Measurements from ENCODE around the gene CDH4. TPM values are rescaled to one million over a fixed set of nuclear protein-coding genes. Genes with fewer than 3 reads are reported as not detected.

Gene CDH4
- polyA plus RNA-seq, 4 donors, result 6.1 to 8.9 (median 6.8) TPM

DNA sequence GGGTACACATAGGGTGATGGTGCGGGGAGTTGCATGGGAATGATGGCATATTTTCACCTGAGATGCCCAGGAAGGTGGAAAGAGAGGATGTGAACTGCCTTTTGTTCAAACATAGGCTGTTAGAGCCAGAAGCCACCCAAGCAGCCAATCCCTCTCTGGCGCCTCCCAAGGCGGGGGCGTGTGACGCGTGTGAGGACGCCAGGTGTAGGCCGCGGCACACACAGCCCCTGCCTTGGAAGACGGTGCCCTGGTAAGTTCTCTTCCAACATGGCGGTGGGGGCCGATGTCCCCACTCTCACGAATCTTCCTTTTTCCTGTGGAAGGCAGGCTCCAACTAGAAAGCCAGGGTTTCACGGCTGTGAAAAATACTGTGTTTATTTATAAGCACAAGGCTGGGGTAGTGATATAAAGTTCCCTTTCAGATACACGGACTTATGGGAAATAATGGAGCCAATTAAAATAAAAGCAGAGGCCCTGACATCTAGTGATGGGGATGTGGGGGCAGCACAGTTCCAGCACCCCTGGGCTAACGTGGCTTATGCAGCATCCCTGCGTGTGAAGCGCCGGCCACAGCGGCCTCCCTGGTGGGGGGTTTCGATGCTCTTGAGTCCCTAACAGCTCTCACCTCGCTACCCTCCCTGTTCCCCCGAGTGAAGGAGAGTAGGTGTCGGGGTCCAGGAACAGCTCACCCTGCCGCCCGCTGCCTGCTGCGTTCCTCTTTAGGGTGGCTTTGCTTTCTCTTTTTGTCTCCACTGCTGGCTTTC, 28.3 kb downstream of the CDH4 start:
- no peak for DNase-seq (ENCODE audit: low read depth in 4 of 4, low spot score in 3 of 4)

DNA sequence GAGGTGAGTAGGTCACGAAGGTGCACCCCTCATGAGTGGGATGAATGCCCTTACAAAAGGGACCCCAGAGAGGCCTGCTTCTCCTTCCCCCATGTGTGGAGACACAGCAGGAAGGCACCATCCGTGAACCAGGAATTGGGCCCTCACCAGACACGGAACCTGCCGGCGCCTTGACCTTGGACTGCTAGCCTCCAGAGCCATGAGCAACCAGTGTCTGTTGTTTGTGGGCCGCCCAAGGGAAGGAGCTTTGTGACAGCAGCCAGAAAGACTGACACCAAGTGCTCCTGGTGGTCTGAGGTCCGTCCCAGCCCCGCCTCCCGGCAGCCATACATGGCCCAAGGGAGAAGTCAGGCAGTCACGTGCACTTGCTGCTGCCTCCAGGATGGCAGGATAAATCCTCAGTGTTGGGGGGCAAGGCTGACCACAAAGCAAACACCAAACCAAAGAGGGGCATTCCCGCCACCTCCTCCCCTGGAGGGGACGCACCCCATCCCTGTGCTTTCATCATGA, 29.3 kb downstream of the CDH4 start:
- DNase-seq (ENCODE audit: low read depth in 4 of 4, low spot score in 3 of 4), result no peak

DNA sequence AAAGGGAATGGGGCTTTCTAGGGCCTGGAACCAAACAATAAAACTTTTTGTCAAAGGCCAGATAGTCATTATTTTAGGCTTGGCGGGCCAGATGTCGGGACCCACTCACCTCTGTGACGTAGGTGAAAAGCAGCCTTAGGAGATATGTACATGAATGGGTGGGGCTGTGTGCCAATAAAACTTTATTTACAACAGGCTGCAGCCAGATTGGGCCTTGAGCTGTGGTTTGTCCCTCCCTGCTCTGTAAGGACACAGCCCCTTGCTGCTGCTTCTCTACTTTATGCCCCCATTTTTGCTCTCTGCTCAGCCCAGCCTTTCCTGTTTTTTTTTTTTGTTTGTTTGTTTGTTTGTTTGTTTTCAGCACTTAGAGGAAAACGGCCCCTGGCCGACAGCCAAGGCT, 32.7 kb downstream of the CDH4 start:
- no peak for DNase-seq (ENCODE audit: low read depth in 4 of 4, low spot score in 3 of 4)

DNA sequence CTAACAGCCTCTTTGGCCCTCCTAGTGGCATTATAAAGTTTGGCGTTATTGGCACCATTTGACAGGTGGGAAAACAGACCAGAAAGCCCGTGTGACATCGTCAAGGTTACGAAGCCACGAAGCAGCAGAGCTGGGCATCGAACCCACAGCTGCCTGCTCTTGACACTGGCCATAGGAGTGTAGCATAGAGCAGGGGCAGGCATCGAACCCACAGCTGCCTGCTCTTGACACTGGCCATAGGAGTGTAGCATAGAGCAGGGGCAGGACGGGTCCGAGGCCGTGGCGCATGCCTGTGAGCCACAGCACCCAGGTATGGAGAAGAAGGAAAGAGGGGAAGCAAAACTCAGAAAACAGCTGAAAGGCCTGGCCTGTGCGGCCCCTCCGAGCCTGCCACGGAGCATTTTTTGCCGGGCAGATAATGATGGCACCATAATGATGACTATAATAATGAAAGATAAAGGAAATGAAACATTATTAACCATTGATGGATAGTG, 33.1 kb downstream of the CDH4 start:
- no peak for DNase-seq (ENCODE audit: low read depth in 4 of 4, low spot score in 3 of 4)

DNA sequence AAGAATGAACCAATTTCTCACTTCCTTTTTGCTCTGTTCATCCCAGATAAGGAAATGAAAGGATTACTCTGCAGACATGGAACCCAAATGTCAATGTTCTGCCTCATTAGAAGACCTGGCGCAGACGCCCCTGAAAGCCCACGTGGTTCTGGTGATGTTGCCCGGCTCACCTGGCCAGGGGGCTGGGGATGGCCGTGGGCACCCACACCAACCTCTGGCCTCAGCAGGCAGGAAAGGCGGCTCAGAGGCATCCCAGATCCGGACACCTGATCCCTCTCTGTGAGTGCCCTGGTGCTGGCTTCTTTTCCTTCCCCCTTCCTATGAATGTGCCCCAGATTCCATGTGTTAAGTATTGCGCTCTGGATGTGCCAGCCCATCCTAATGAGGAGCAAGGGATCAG, 33.6 kb downstream of the CDH4 start:
- DNase-seq (ENCODE audit: low read depth in 4 of 4, low spot score in 3 of 4), result no peak

DNA sequence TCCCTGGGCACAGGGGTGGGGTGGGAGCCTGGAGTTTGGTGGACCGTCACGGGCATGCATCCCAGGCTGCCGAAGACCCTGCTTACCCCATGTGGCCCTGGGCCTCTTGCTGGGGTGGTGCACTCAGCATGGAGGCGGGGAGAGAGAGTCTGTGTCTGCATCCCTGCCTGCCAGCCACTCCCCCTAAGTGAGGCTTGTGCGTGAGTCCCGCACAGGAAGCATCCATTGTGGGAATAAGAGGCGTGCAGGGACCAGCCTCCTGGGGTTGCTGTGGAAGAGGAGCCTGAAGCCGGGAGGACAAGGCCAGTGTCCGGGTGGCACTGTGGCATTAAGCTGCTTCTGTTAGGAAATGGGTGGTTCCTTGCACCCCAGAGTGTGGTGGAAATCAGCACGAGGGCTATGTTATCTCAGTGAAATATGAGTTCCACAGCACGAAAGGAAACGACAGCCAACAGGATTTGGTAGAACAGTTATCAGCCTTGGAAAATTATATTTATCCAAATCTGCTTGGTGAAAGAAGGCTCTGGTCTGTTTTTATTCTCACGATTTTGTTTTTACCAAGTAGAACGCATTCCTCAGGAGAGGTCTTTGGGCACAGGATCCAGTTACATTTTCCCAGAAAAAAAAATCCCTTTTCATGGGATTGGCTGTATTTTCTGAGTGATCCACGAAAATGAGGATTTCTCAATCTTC, 35.7 kb downstream of the CDH4 start:
- no peak for DNase-seq (ENCODE audit: low read depth in 4 of 4, low spot score in 3 of 4)

DNA sequence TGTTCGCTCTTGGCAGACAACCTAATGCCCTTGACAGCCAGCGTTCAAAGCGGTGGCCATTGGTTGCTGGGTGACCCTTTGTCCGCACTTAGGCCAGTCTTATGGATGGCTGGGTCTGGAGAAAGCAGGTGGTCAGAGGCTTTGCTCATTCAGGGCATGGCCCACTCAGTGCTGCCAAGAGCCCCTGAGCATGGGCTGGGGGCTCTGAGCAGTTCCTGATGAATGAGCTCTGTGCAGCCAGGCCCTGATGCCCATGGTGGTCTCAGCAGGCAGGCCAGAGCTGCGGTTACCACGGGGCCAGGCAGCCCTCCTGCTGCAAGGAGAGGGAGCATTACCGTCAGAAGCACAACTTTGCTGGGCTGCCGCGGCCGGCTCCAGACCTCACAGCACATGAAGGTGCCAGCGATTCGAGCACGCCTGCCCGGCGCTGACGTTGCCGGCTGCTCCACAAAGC, 36.3 kb downstream of the CDH4 start:
- no peak for DNase-seq (ENCODE audit: low read depth in 4 of 4, low spot score in 3 of 4)

DNA sequence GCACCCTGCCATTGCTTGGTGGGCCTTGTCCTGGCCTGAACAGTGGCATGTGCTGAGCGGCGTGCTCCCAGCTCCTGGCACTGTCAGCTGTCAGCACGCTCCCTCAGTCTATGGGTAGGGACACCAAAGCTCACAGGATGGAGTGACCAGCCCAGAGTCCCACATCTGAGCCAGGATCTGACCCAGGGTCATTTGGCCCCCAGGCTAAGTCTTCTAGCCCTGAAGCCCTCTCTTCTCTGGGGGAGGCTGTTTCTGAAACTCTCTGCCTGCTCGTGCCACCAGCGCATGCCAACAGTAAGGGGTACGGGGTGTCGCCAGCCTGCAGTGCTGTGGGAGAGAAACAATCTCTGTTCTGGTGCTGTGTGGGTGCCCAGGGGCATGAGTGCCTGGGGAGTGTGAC, 37.1 kb downstream of the CDH4 start:
- no peak for DNase-seq (ENCODE audit: low read depth in 4 of 4, low spot score in 3 of 4)

DNA sequence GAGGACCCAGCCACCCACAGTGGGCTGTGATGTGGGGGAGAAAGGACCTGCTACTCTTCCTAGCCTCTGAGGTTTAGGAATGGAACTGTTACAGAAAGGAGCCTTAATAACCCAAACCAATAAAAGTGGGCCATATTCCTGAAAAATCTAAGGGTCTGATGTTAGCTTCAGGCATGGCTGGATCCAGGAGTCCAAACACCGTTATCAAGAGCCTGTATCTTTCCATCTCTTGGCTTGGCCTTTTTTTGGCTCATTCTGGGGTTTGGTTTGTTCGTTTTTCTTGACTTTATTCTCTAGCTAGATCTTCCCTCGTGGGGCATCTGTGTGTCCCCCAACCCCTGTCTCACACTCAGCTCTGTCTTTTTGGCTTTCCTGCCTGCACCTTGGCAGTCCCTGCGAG, 38.7 kb downstream of the CDH4 start:
- DNase-seq (ENCODE audit: low read depth in 4 of 4, low spot score in 3 of 4), result no peak

DNA sequence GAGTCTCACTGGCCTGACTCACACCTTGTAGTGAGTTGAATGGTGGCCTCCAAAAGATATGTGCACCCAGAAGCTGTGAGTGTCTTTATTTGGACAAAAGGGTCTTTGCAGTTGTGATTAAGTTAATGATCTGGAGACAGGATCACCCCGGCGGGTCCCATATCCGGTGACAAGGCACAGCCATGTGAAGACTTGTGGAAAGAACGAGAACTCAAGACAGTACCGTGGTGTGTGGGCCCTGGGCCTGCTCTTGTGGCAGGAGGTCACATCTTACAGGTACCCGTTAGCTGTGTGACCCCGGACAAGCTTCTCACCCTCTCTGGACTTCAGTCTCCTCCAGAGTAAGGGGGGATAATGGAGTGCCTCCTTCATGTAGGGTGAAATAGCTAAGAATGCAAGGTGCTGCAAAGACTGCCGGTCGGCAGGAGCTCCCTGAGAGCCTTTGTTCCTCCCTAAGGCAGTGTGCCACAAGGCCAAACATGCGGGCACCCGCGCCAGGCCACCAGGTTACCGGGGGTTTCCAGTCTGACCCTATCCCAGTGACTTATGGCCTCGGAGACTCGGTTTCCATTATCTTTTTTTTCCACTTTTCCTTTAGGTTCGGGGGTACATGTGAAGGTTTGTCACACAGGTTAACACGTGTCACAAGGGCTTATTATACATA, 39.2 kb downstream of the CDH4 start:
- DNase-seq (ENCODE audit: low read depth in 4 of 4, low spot score in 3 of 4), result no peak

DNA sequence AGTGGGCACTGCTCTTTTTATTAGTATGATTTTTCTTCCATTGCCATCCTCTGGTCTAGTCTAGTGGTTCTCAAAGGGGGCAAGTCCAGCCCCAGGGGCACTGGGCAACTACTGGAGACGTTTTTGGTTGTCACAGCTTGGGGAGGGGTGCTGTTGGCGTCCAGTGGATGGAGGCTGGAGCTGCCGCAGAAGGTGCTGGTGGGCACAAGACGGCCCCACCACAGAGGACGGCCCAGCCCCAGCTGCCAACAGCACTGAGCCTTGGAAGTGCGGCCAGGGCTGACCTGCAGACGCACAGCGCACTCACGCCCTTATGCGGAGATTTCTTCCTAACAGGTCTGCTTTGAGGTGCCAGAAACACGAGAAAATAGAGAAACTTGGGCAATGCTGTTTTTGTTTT, 40.3 kb downstream of the CDH4 start:
- DNase-seq (ENCODE audit: low read depth in 4 of 4, low spot score in 3 of 4), result no peak

DNA sequence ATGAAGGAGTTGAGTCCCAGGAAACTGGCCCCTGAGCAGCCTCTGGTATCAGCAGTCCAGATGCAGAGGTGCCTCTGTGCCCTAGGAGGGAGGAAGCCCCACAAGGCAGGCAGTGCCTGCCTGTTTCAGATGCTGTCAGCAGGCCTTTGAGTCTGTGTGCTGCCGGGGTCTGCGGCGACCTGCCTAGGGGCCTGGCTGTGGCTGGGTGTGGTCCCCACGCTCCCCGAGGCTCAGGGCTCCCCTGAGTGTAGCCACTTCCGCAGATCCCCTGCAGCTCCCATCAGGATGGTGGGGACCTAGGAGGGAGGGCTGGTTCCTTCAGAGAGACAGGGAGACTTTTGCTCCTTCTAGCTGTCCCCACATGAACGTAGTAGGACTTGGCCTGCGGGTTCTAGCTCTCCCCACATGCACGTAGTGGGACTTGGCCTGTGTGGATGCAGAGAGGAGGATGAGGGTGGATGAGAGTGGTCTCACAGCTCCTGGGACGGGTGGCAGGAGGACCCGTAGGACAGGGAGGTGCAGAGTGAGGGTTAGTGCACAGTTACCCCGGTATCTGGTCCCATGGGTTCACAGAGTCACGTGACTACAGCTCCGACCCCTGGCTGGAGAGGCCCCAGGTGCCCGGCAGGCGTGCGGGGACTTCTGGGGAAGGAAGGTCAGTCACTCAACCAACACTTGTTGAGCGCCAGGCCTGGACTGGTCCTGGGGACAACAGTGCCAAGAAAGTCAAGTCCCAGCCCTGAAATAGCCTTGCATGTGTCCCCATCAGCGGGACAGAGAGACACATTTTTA, 41.0 kb downstream of the CDH4 start:
- no peak for DNase-seq (ENCODE audit: low read depth in 4 of 4, low spot score in 3 of 4)

DNA sequence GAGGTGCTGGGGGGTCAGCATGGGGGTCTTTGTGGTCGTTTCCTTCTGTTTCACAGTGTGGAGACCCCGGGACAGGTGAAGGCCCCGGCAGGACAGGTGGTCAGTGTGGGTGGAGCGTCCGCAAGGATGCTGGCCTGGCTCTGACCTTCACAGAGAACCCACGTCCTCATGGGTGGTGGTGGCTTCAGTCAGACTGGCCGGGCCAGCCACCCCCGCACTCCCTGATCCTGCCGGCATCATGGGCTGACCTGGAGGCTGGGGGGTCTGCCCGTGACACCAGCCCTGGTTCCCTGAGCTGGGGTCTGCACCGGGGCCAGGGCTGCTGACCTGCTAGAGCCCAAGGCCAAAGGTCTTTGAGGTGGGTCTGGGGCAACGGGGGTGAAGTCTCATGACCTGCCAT, 41.9 kb downstream of the CDH4 start:
- no peak for DNase-seq (ENCODE audit: low read depth in 4 of 4, low spot score in 3 of 4)

DNA sequence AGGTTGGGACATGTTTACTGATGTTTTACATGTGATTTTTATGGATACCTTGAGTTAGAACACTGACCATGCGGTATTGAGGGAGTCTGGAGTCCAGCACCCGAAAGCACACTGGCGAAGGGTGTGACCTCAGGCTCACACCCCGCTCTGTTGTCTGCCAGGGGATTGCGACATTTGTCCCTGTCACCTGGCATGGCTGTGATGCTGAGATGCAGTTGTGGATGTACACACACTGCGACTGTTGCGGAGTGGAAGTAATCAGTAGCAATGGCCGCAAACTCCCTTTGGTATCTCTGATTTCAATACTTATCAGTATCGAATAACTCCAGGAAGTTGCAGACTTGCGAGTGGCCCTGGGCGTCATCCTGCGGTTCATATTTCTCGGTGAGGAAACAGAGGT, 43.2 kb downstream of the CDH4 start:
- DNase-seq (ENCODE audit: low read depth in 4 of 4, low spot score in 3 of 4), result no peak

DNA sequence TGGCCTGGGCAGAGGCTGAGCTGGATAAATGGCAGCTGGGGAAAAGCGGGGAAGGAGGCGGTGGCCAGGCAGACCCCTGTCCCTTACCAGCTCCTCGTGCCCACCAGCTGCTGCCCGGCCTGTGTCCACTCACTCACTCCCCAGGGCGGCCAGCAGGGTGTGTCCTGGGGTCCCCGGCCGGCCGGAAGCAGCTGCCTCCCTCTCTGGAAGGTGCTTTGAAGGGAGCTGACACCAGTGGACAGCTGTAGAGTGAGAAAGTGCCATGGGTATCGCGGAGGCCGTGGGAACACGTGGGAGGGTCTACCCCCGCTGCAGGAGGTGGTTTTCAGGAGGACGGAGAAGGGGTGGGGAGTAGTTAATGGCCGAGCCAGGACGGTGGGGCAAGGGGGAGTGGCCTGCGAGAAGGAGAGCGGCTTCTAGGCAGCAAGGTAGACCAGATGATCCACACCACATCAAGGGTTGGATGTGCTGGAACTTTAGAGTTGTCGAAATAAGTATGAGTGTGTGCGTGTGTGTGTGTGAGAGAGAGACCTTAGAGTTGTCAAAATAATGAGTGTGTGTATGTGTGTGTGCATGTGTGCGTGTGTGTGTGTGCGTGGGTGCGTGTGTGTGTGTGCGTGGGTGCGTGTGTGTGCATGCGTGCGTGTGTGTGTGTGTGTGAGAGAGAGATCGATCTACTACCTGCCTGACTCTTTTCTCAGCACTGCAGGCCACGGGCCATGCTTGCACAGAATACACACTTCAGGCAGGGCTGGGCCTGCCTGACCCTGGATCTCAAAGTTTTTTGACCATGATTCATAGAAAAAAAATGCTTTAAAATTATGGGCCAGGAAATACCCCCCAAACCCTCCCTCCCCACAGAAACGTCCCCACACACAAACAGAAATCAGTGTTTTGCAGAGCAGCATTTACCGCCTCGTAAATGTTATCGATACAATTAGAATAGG, 43.9 kb downstream of the CDH4 start:
- no peak for DNase-seq (ENCODE audit: low read depth in 4 of 4, low spot score in 3 of 4)

DNA sequence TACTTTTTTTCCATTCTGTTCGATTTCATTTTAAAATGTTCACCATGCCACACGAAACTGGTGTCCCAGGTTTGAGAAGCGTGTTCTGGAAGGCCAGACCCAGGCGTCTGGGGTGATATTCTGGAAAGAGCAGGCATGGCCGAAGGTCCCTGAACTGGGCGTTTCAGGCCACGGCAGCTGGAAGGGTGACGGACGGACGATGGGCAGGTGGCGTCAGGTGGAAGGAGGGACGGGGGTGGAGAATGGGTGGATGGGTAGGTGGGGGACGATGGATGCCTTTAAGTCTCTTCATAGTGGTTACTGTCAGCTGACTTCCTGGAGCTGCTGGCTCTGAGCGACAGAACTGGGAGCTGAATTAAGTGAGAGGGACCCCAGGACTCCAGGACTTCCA, 44.6 kb downstream of the CDH4 start:
- DNase-seq (ENCODE audit: low read depth in 4 of 4, low spot score in 3 of 4), result no peak

DNA sequence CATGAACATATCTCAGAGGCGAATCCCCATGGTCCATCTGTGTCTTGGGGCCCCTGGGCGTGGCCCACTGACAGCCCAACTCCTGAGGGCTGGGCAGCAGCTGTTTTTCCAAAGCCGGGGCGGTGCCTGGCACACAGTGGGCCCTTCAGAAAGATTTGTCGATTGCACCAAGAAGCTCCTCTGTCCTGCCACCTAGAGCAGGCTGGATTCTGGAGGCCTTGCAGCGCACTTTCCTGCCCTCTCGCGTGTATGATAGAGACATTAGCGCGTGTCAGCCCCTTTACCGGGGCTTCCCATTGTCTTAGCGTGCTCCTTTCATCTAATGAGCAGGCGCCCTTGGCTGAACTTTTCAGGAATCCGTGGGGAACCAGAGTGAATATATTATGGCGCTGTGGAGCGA, 45.4 kb downstream of the CDH4 start:
- DNase-seq (ENCODE audit: low read depth in 4 of 4, low spot score in 3 of 4), result no peak

DNA sequence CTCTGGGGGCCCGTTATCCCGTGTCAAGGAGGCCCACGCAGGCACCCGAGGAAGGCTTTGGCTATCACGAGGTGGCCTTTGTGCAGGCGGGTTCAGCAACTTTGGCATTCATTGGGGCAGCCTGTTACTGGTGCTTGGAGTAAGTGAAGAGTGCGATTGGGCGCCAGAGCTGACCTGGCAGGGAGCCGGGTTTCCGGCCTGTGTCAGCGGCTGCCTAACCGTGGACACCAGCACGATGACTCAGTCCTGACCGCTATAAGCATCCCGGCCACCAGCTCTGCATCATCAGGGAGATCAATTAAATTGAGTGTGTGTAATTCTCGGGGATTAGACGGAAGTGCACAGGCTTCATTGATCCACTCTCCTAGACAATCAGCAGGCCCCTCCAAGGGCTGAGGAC, 45.9 kb downstream of the CDH4 start:
- DNase-seq (ENCODE audit: low read depth in 4 of 4, low spot score in 3 of 4), result no peak

DNA sequence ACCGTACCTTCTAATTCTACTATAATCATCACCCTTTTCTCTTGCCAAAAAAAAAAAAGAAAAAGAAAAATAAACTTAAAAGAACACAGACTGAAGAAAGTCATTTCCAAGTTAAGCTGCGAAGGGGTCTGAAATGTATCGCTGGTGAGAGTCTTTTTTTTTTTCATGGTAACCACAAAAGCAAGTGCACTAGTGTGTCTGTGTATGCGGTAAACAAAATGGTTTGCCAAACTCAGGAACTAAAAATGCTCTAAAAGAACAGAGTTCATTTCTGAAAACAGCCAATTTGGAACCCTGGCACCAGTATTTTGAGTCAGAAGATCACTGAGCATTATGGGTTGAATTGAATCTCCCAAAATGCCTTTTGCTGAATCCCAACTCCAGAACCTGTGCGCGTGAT, 46.6 kb downstream of the CDH4 start:
- no peak for DNase-seq (ENCODE audit: low read depth in 4 of 4, low spot score in 3 of 4)

DNA sequence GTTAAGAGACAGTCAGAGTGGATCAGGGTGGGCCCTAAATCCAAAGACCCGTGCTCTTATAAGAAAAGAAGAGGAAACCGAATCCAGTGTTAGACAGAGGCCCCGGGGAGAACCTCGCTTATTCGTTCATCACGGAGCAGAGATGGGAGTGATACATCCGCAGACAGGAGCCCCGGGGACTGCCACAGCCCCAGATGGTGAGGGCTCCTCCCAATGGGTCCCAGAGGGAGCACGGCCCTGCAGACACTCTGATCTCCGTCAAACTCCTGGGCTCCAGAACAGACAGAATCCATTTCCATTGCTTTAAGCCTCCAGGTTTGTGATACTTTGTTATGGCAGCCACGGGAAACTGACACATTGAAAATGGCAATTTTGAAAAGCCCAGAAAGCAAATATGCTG, 47.0 kb downstream of the CDH4 start:
- no peak for DNase-seq (ENCODE audit: low read depth in 4 of 4, low spot score in 3 of 4)
